Measurements from ENCODE around the gene DPPA5. TPM values are rescaled to one million over a fixed set of nuclear protein-coding genes. Genes with fewer than 3 reads are reported as not detected.
"Not testable (repeated sequence)": the region's sequence is repeated elsewhere in the genome, so short reads cannot be mapped to it uniquely, and the experiment has no call there.

Gene DPPA5
- total RNA-seq, 1 donor from 2014 or later = not detected

DNA sequence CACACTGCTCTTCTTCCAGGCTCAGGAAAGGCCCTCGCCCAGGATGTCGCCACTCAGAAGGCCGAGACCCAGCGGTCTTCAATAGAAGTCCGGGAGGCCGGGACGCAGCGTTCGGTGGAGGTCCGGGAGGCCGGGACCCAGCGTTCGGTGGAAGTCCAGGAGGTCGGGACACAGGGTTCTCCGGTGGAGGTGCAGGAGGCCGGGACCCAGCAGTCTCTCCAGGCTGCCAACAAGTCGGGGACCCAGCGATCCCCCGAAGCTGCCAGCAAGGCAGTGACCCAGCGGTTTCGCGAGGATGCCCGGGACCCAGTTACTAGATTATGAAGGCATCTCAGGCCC, 9.4 kb upstream of the DPPA5 start:
- no peak for DNase-seq

DNA sequence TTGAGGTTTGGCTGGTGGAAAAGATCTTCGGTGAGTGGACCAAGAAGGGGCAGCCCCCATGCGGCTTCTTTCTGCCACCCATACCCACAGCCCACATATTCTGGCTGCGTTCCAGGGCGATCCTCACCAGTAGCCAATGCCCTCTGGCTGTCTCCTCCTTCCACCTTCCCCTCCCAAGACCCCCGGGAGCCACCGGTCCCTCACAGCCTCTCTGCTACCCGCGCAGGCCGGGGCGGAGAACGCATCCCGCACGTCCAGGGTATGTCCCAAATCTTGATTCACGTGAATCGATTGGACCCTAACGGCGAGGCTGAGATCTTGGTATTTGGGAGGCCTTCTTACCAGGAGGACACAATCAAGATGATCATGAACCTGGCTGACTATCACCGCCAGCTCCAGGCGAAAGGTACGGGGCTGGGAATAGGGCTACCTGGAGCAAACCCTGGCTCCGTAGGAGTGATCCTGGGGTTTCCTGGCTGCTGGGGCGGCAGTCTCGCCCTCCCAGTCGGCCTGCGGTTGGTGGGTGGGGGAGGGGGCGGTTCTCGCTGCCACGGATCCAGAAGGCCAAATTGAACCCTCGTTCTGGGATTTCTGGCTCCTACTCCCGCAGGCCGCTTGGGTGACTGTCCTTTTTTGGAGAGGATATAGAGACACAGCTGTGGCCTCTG, 8.9 kb upstream of the DPPA5 start:
- no peak for DNase-seq

DNA sequence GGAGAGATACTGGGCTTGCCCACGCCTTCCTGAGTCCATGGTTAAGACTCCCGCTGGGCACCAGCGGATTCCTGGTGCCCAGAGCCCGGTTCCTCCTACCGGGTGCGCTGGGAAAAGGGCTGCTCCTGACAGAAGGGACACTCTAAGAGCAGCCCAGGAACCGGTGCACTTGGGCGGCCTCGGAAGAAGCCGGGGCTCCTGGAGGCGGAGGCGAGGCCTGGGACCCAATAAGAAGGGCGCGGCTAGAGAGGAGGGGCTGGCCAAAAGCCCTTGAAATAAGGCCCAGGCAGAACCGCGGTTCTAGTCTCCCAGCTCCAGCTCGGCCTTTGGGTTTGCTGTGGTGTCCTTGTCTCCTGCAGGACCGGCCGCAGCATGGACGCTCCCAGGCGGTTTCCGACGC, 8.3 kb upstream of the DPPA5 start, which contains the start of gene KHDC3L:
TSS of gene KHDC3L (plus strand) at position 301 of the 400 bp plus-strand sequence. CDS start at position 373, 72 bp downstream.
- no peak for DNase-seq

DNA sequence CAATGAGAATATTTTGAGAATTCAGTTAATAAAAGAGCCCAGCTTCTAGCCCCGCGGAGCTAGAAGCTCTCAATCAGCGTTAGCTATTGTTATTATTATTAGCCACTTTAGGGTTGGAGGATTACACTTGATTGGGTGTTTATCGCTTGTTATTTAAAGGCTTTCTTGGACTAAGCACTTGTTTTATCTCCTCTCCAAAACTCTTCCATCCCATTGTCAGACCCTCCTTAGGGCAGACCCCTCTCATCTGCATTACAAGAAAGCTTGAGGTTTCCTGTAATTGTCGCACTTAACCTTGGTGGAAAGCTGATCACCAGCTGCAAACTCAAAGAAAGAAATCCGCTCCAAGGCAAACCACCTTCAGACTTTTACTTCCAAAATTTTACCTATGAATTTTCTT, 4.8 kb downstream of the DPPA5 start:
- no peak for DNase-seq

DNA sequence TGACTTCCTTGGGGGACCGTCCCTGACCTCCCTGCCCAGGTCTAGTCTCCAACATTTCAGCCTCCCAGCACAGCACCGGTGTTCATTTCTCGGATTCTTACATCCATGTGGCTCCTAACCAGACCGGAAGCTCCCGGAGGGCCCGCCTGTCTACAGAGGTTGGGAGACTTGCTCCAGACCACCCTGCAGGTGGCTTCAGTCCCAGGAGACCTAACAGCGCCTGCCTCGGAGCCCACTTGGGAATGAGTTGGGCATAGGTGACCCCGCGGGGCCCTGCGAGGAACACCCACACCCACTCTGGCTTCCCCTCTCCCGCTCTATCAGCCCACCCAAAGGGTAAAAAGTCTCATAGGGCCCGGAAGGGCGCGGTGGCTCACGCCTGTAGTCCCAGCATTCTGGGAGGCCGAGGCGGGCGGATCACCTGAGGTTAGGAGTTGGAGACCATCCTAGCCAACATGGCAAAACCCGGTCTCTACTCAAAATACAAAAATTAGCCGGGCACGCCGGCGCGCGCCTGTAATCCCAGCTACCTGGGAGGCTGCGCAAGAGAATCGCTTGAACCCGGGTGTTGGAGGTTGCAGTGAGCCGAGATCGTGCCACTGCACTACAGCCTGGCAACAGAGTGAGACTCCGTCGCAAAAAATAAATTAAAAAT, 5.4 kb downstream of the DPPA5 start:
- no peak for DNase-seq

DNA sequence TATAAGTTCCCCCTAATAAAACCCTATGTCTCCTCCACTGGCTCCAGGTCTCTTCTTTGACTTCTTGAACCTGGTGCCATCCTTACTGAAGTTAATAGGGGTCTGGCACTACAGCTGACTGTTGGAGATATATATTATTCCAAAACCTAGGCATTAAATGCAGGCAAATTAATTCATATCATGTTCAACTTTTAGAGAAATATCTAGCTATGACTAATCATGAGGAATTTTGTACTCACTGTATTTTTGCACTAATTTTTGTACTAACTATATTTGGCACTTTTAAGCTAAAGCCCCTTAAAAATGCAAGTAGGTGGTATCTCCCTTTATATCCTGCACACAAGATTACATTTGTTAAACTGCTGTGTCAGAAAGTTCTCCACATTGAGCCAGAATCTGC, 10.9 kb downstream of the DPPA5 start:
- DNase-seq = no peak

DNA sequence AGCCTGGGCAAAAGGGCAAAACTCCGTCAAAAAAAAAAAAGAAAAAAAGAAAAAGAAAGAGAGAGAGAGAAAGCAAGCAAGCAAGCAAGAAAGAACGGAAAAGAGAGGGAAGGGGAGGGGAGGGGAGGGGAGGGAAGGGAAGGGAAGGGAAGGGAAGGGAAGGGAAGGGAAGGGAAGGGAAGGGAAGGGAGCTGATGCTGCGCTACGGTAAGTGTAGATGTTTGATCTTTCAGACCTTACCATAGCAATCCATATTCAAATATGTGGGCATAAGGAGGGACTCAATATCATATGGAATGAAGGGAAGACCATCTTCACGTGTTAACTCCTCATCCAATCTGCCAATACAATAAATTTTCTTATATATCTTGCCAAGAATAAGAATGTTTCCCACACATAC, 11.9 kb downstream of the DPPA5 start:
- DNase-seq = no peak

- DNase-seq = no peak
Measured at GRCh38 chr6:73341335-73341734, 12.7 kb downstream of the DPPA5 start.

DNA sequence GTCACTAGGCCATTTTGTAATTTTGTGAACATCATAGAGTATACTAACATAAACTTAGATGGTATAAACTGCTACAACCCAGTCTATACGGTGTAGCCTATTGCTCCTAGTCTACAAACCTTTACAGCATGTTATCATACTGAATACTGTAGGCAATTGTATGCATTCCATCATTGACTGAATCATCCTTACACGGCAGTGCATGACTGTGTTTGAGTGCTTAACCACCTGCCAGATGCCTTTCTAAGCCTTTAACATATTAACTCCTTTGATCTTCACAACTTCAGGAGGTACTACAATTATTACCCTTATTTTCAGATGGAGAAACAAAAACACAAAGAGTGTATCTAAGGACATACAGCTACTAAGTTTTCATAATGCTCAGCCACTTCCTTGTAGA, 14.0 kb downstream of the DPPA5 start:
- DNase-seq = no peak

DNA sequence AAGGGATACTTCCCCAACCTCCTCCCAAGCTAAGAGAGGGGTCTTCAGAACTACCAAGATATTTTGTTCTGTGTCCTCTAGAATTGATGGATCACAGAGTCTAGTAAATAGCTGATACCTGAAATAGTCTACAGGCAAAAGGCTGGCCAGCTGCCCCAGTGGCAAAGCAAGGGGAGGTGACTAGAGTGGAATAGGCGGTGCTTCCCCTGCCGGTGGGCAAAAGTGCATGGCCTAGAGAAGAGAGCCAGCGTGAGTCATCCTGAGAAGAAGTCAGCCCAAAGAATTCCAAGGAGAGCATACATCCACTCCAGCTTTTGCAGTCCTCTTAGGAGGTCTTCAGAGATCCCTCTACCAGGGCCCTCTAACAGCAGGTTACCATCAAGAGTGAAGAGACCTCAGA, 14.7 kb downstream of the DPPA5 start:
- DNase-seq = no peak

- no peak for DNase-seq
Measured at GRCh38 chr6:73329201-73329600, 24.9 kb downstream of the DPPA5 start.

- DNase-seq = no peak
Measured at GRCh38 chr6:73328790-73329189, 25.3 kb downstream of the DPPA5 start.

DNA sequence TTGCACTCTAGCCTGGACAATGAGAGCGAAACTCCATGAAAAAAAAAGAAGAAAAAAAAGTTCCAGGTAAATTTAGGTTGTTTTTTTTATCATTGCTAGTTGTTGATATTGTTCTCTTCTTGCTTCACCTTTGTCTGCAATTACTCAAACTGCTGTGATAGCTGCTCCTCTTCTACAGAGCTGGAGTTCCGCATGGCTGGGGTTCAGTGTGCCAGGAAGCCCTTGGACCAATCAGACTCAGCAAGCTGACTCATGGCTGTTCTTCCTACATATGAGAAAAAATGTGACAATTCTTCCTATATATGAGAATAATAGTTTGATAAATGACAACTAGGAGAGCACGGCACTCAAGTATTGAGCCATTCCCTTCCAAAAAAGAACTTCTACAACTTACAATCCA, 28.4 kb downstream of the DPPA5 start:
- DNase-seq = no peak

GRCh38 chr6:73323323-73323722, 30.8 kb downstream of the DPPA5 start:
- no peak for DNase-seq

- no peak for DNase-seq
Measured at GRCh38 chr6:73314577-73315492, 39.2 kb downstream of the DPPA5 start.

DNA sequence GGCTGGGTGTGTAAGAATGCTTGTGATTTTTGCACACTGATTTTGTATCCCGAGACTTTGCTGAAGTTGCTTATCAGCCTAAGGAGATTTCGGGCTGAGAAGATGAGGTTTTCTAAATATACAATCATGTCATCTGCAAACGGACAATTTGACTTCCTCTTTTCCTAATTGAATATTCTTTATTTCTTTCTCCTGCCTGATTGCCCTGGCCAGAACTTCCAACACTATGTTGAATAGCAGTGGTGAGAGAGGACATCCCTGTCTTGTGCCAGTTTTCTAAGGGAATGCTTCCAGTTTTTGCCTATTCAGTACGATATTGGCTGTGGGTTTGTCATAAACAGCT, 43.6 kb downstream of the DPPA5 start:
- DNase-seq = not testable (repeated sequence)

- peak; percentile 61 for DNase-seq
Measured at GRCh38 chr6:73309785-73310502, 44.1 kb downstream of the DPPA5 start.

- DNase-seq = no peak
Measured at GRCh38 chr6:73309535-73309784, 44.6 kb downstream of the DPPA5 start.

DNA sequence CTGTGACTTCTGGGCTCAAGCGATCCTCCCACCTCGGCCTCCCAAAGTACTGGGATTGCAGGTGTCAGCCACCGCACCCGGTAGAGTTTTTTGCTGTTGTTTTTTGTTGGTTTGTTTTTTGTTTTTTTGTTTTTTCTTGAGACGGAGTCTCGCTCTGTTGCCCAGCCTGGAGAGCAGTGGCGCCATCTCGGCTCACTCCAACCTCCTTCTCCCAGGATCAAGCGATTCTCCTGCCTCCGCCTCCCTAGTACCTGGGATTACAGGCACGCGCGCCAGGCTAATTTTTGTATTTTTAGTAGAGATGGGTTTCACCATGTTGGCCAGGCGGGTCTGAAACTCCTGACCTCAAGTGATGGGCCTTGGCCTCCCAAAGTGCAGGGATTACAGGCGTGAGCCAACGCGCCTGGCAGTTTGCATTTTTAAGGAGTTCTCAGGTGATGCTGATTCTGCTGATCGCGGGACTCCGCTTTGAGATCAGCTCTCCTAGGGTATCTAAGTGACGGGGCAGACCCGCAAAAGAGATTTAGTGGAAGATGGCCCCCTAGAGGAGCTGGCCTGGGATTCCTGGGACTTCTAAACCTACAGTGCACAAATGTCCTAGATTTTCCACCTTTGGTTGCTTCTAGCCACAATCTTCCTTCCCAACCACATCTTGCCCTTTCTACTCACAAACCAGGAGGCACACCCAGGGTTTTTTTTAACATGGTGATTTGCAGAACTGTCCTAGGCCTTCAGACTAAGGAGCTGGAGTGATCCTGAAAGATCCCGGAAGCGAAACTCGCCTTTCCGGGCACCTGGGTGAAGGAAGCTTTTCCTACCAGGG, 45.2 kb downstream of the DPPA5 start:
- DNase-seq = peak; percentile 20

- DNase-seq = not testable (repeated sequence)
Measured at GRCh38 chr6:73303773-73304172, 50.3 kb downstream of the DPPA5 start.
